IMR-90 (cell line): ENCODE measurements around the gene RPH3AL. TPM values are rescaled to one million over a fixed set of nuclear protein-coding genes. Genes with fewer than 3 reads are reported as not detected.

Source experiments
- ATAC-seq: fragments of 200-7000 bp; cut with Tn5 transposase; 2 replicates; pipeline ENCODE4 v1.9.1; 2020; ENCODE audit warnings: low read depth, mild to moderate bottlenecking, moderate library complexity
- BruUV-seq: library from RNA; stranded (reverse); fragments of 400-500 nt; replicated peaks from 2 replicates; lab custom pipeline; 2021; lab: Mats Ljungman, UMichigan
- CTCF ChIA-PET: fragments of 300-600 bp; formaldehyde crosslinking; extraction: SDS; loops from one replicate; lab custom pipeline; 2021; ENCODE audit warnings: antibody characterized with exemption; lab: Yijun Ruan, JAX
- POLR2A ChIA-PET: fragments of 300-600 bp; sonication (Branson Sonifier 250); formaldehyde crosslinking; loops from one replicate; lab custom pipeline; 2022; ENCODE audit warnings: antibody characterized with exemption; ENCODE audit not compliant: unreplicated experiment; lab: Charles Lee
- DNase-seq: peaks from one replicate; pipeline ENCODE4 v3.0.0; 2013
- H2AFZ ChIP-seq: replicated peaks from 2 replicates; pipeline ENCODE3; 2013; ENCODE audit warnings: low read length, mild to moderate bottlenecking; ENCODE audit not compliant: poor library complexity
- H2AK5ac ChIP-seq: 2 replicates; pipeline ENCODE4 v1.6.1; 2013; ENCODE audit warnings: low read depth, low read length, inconsistent platforms
- H2AK9ac ChIP-seq: replicated peaks from 2 replicates; pipeline ENCODE3; 2013; ENCODE audit warnings: mild to moderate bottlenecking, low read depth, low read length, moderate library complexity; ENCODE audit not compliant: poor library complexity
- H2BK120ac ChIP-seq: 2 replicates; pipeline ENCODE4 v1.6.1; 2013; ENCODE audit warnings: low read depth, low read length, inconsistent platforms
- H2BK15ac ChIP-seq: 3 replicates; pipeline ENCODE4 v1.6.1; 2013; ENCODE audit warnings: low read depth, low read length, inconsistent platforms
- H2BK20ac ChIP-seq: 2 replicates; pipeline ENCODE4 v1.6.1; 2013; ENCODE audit warnings: low read depth, mild to moderate bottlenecking, inconsistent platforms, low read length, moderate library complexity
- H2BK5ac ChIP-seq: 2 replicates; pipeline ENCODE4 v1.6.1; 2013; ENCODE audit warnings: mild to moderate bottlenecking, low read depth, low read length, inconsistent platforms; ENCODE audit not compliant: poor library complexity, severe bottlenecking
- H3K14ac ChIP-seq: replicated peaks from 2 replicates; pipeline ENCODE4 v1.6.1; 2013; ENCODE audit warnings: low read depth, low read length, inconsistent platforms
- H3K18ac ChIP-seq: 2 replicates; pipeline ENCODE4 v1.6.1; 2013; ENCODE audit warnings: low read depth, low read length, control low read depth
- H3K23ac ChIP-seq: 2 replicates; pipeline ENCODE4 v1.6.1; 2013; ENCODE audit warnings: low read depth, low read length, inconsistent platforms
- H3K27ac ChIP-seq: 2 replicates; pipeline ENCODE4 v1.5.1; 2013; ENCODE audit warnings: mild to moderate bottlenecking, control low read depth, low read length; ENCODE audit not compliant: insufficient read depth
- H3K27me3 ChIP-seq: 2 replicates; pipeline ENCODE4 v1.6.1; 2013; ENCODE audit warnings: low read length; ENCODE audit not compliant: control insufficient read depth, insufficient read depth
- H3K36me3 ChIP-seq: 2 replicates; pipeline ENCODE4 v1.6.1; 2013; ENCODE audit warnings: low read length, mixed read lengths; ENCODE audit not compliant: control insufficient read depth, insufficient read depth
- H3K4ac ChIP-seq: 2 replicates; pipeline ENCODE4 v1.6.1; 2013; ENCODE audit warnings: low read depth, low read length, inconsistent platforms
- H3K4me1 ChIP-seq: 2 replicates; pipeline ENCODE4 v1.6.1; 2013; ENCODE audit warnings: low read length, mixed read lengths; ENCODE audit not compliant: control insufficient read depth, insufficient read depth
- H3K4me2 ChIP-seq: 2 replicates; pipeline ENCODE4 v1.6.1; 2013; ENCODE audit warnings: low read depth, mild to moderate bottlenecking, control low read depth, low read length, moderate library complexity
- H3K4me3 ChIP-seq: 2 replicates; pipeline ENCODE4 v1.5.1; 2013; ENCODE audit warnings: low read depth, mild to moderate bottlenecking, control low read depth, low read length, moderate library complexity; ENCODE audit not compliant: insufficient read depth
- H3K56ac ChIP-seq: 2 replicates; pipeline ENCODE4 v1.6.1; 2013; ENCODE audit warnings: low read length, inconsistent platforms; ENCODE audit not compliant: insufficient read depth; ENCODE audit errors: extremely low read depth
- H3K79me1 ChIP-seq, 2 experiments: 2 replicates each; pipeline ENCODE4 v1.6.1; 2013; ENCODE audit warnings: low read length in 2 of 2, inconsistent platforms in 1 of 2, low read depth in 1 of 2
- H3K9ac ChIP-seq: 2 replicates; pipeline ENCODE4 v1.6.1; 2013; ENCODE audit warnings: low read depth, low read length, control low read depth
- H3K9me1 ChIP-seq: 2 replicates; pipeline ENCODE4 v1.6.1; 2013; ENCODE audit warnings: low read length, inconsistent platforms; ENCODE audit not compliant: insufficient read depth
- H3K9me3 ChIP-seq: 2 replicates; pipeline ENCODE4 v1.6.1; 2013; ENCODE audit warnings: low read length; ENCODE audit not compliant: control insufficient read depth, insufficient read depth
- H4K20me1 ChIP-seq: 2 replicates; pipeline ENCODE4 v1.6.1; 2013; ENCODE audit warnings: low read length, inconsistent platforms; ENCODE audit not compliant: insufficient read depth
- H4K5ac ChIP-seq: 2 replicates; pipeline ENCODE4 v1.6.1; 2013; ENCODE audit warnings: mild to moderate bottlenecking, low read depth, low read length, control low read depth
- H4K8ac ChIP-seq, 2 experiments: 2 replicates each; pipeline ENCODE4 v1.6.1; 2013; ENCODE audit warnings: low read depth in 2 of 2, low read length in 2 of 2, control low read depth in 1 of 2, inconsistent platforms in 1 of 2
- H4K91ac ChIP-seq: 2 replicates; pipeline ENCODE4 v1.6.1; 2013; ENCODE audit warnings: low read depth, low read length, inconsistent platforms; ENCODE audit not compliant: insufficient read depth
- NFE2L2 ChIP-seq: fragments of 150-350 bp; IDR thresholded peaks from 2 replicates; pipeline ENCODE4 v1.6.1; 2016; ENCODE audit warnings: low read depth, mild to moderate bottlenecking, low read length
- RCOR1 ChIP-seq: IDR thresholded peaks from 2 replicates; pipeline ENCODE4 v1.6.1; 2012; ENCODE audit warnings: mild to moderate bottlenecking, low read length, improper control_type of control experiment; ENCODE audit not compliant: insufficient replicate concordance
- WGBS, 2 experiments: methylation state at CpG; one replicate each; pipeline versions ENCODE4 v1.1.5 to v1.1.7; 2013; ENCODE audit warnings: missing lambda C conversion rate in 2 of 2; ENCODE audit not compliant: insufficient read length in 1 of 2; ENCODE audit errors: extremely low coverage in 2 of 2; 5-methylcytosine and 5-hydroxymethylcytosine counted together
- dilution Hi-C: fragments of 300-500 bp; cut with HindIII; formaldehyde crosslinking; loops from one replicate; pipeline ENCODE4 v1.14.3; 2018; ENCODE audit warnings: low sequenced_read_pairs; ENCODE audit not compliant: unreplicated experiment
- in situ Hi-C: fragments of 300-500 bp; cut with MboI; formaldehyde crosslinking; loops from 3 replicates; pipeline ENCODE4 v1.14.3; 2019; ENCODE audit warnings: low sequenced_read_pairs, inconsistent platforms, mixed read lengths
- intact Hi-C: fragments of 100-400 bp; cut with micrococcal nuclease; formaldehyde crosslinking; loops from 2 replicates; pipeline ENCODE4 v1.10.0; 2022
- polyA plus RNA-seq, 3 experiments: library from polyadenylated mRNA; depleted of rRNA; stranded (reverse); fragments of >200 nt; gene quantifications; 2 replicates each; pipeline ENCODE4 v1.2.3, GENCODE V29; 2012; ENCODE audit warnings: low replicate concordance in 1 of 3
- total RNA-seq: library from RNA; depleted of rRNA; stranded (reverse); fragments of >200 nt; gene quantifications from 2 replicates; pipeline ENCODE4 v1.2.3, GENCODE V29; 2012
- TF ChIP-seq, protein P1 (sequence below): fragments of 150-350 bp; IDR thresholded peaks from 2 replicates; pipeline ENCODE4 v1.6.1; 2016; ENCODE audit warnings: low read depth, mild to moderate bottlenecking, low read length, moderate library complexity, borderline replicate concordance

The RPH3AL gene
- total and polyA plus RNA-seq, 2 of the 4 experiments (the other 2 are of a cell fraction): 1.8 to 2.5 TPM

DNA sequence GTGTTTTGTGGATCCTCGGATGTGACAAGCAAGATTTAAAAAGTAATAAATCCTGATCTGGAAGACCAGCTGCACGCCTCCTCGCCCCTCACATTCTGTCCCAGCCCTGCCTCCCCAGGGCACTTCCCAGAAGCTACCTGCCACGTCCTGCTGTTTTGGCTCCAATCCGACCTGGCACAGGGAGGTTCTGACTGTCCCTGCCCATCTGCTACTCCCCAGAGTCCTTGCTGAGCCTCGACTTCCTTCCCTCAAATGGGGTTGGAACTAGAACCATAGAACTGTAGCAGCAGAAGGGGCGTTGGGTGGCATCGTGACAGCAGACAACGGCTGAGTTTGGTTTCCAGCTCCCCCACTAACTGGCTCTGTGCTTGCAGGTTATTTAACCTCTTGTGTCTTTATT is 71.7 kb downstream of the RPH3AL start:
- Histone ChIP-seq H3K18ac (no peak overlapping the region), H2AK9ac (no peak overlapping the region), H4K5ac (no peak overlapping the region), H2AK5ac (no peak overlapping the region), H3K27ac (no peak overlapping the region), H3K4me2 (no peak overlapping the region), H3K56ac (no peak overlapping the region), H3K23ac (no peak overlapping the region), H3K14ac (no peak overlapping the region), H2BK15ac (no peak overlapping the region), H3K36me3 (no peaks in the 10 kb centered on the region), H3K4me1 (no peaks in the 10 kb centered on the region), H2BK20ac (no peak overlapping the region), H2BK5ac (no peak overlapping the region), H2AFZ (no peak overlapping the region), H2BK120ac (no peak overlapping the region), H3K9me1 (no peaks in the 10 kb centered on the region), H4K91ac (no peak overlapping the region), H3K9me3 (peaks cover 3% of the 10 kb centered on the region), H3K4me3 (no peak overlapping the region), H4K8ac (no peak overlapping the region), H3K9ac (no peak overlapping the region), H3K4ac (no peak overlapping the region), H3K27me3 (peaks cover 20% of the 10 kb centered on the region), H4K20me1 (no peaks in the 10 kb centered on the region), H3K79me1 (no peaks in the 10 kb centered on the region)
- 71% methylated on average over 3 of the region's 9 CpGs; no CpG with 5 or more reads in 1 of the 2 experiments for WGBS, 2 experiments
- in situ Hi-C loops: no loop called here
- POLR2A ChIA-PET: no interaction called here
- dilution Hi-C loops: no loop called here
- intact Hi-C loops: no loop called here
- TF ChIP-seq RCOR1: no peak
- TF ChIP-seq, protein P1, sequence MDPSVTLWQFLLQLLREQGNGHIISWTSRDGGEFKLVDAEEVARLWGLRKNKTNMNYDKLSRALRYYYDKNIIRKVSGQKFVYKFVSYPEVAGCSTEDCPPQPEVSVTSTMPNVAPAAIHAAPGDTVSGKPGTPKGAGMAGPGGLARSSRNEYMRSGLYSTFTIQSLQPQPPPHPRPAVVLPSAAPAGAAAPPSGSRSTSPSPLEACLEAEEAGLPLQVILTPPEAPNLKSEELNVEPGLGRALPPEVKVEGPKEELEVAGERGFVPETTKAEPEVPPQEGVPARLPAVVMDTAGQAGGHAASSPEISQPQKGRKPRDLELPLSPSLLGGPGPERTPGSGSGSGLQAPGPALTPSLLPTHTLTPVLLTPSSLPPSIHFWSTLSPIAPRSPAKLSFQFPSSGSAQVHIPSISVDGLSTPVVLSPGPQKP: no peak
- no peak for TF ChIP-seq NFE2L2
- no peak for DNase-seq
- BruUV-seq: no TSS peak
- CTCF ChIA-PET: no interaction called here
- no peak for ATAC-seq
